Measurements from ENCODE around the gene ADGRL1. TPM values are rescaled to one million over a fixed set of nuclear protein-coding genes. Genes with fewer than 3 reads are reported as not detected.

ADGRL1 gene
- total and polyA plus RNA-seq, 4 donors = 0.14 to 1.6 (median 0.53) TPM

DNA sequence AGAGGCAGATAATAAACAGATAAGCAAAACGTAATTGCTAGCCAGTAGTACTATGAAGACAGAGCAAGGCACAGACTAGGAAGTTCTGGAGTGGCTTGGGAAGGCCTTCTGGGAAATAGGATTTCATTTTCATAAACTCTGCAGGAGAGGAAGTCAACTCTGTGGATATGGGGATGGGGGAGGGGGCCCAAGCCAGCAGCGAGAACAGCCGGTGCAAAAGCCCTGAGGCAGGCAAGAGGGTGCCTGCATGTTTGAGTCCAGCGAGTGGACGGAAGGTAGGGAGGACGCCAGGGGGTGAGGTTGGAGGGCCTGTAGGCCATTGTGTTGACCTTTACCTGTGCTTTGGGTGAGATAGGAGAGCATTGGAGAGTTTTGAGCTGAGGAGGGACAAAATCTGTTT is 60.6 kb downstream of the ADGRL1 start:
- 86% methylated on average over 6 of the region's 6 CpGs for WGBS
- Histone ChIP-seq H3K27ac (ENCODE audit: low read depth in 1 of 2, low read length in 2 of 2) (no peak overlapping the region), H3K36me3 (ENCODE audit: control insufficient read depth in 4 of 4, insufficient read depth in 3 of 4, low read depth in 1 of 4, low read length in 3 of 4) (no peaks in the 10 kb centered on the region), H3K27me3 (ENCODE audit: control insufficient read depth in 4 of 4, insufficient read depth in 4 of 4, low read length in 3 of 4) (no peaks in the 10 kb centered on the region), H3K4me3 (ENCODE audit: low read depth in 1 of 3, low read length in 3 of 3) (no peak overlapping the region), H3K9me3 (ENCODE audit: control insufficient read depth in 4 of 4, low read length in 3 of 4) (no peaks in the 10 kb centered on the region), H3K9ac (ENCODE audit: low read depth in 1 of 2, low read length in 2 of 2) (no peak overlapping the region), H3K4me1 (ENCODE audit: control insufficient read depth in 4 of 4, insufficient read depth in 4 of 4, low read length in 3 of 4) (peaks cover 0 to 2% (median 0%) of the 10 kb centered on the region in 4 donors)
- no peak for DNase-seq (ENCODE audit: low spot score)
- no peak for TF ChIP-seq NR2F2 (IDR thresholded peaks at IDR 0.05)

DNA sequence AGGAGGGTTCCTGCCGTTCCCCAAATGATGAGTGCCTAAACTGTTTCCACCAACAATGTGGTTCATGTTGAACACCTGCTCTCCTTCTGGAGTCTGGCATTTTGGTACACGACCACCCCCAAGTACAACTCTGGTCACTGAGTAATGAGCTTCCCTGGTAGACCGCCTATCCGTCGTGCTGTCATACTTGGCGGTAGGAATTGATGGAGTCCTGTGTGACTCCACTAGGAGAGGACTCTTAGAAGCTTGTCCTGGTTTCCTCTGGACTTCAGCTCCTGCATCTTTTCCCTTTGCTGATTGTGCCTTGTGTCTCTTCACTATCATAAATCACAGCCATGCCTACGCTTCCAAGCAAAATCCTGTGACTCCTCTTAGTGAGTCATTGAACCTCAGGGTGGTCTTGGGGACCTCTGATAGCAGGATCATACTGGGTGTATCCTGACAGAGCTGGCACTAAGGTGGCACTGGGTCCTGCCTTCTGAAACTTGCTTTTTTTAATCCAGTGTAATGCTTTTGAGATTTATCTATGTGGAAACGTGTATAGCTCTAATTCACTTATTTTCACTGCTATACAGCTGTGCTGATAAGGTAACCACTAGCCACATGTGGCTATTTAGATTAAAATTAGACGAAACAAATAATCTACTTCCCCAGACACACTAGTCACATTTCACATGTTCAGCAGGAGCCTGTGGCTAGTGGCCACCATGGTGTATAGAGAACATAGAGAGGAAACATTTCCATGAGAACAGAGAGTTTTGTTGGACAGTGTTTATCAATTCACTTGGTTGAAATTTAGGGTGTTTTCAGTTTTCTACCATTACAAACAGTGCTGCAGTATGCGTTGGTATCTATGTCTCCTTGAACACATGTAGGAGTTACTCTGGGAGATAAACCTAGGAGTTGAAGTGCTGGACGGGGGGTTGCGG is 63.4 kb downstream of the ADGRL1 start:
- Histone ChIP-seq H3K9ac (ENCODE audit: low read depth in 1 of 2, low read length in 2 of 2) (no peak overlapping the region), H3K27ac (ENCODE audit: low read depth in 1 of 2, low read length in 2 of 2) (no peak overlapping the region), H3K4me3 (ENCODE audit: low read depth in 1 of 3, low read length in 3 of 3) (no peak overlapping the region), H3K9me3 (ENCODE audit: control insufficient read depth in 4 of 4, low read length in 3 of 4) (no peaks in the 10 kb centered on the region), H3K4me1 (ENCODE audit: control insufficient read depth in 4 of 4, insufficient read depth in 4 of 4, low read length in 3 of 4) (peaks cover 0 to 4% (median 1%) of the 10 kb centered on the region in 4 donors), H3K27me3 (ENCODE audit: control insufficient read depth in 4 of 4, insufficient read depth in 4 of 4, low read length in 3 of 4) (no peaks in the 10 kb centered on the region), H3K36me3 (ENCODE audit: control insufficient read depth in 4 of 4, insufficient read depth in 3 of 4, low read depth in 1 of 4, low read length in 3 of 4) (no peaks in the 10 kb centered on the region)
- no peak for DNase-seq (ENCODE audit: low spot score)
- WGBS = 92% methylated on average over 12 of the region's 12 CpGs
- TF ChIP-seq SP1 (IDR thresholded peaks at IDR 0.05) (no peak), FOXA2 (IDR thresholded peaks at IDR 0.05) (no peak)

DNA sequence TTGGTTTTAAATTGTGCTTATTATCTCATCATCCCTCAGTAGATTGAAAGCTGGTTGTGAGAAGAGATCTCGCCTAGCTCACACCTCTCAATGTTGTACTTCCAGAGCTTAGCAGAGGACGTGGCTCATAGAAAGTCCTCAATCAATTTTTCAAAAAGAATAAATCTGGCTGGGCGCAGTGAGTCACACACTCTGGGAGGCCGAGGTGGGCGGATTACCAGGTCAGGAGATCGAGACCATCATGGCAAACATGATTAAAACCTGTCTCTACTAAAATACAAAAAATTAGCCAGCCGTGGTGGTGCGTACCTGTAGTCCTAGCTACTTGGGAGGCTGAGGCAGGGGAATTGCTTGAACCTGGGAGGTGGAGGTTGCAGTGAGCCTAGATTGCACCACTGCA is 64.9 kb downstream of the ADGRL1 start:
- no peaks in the 10 kb centered on the region for H3K36me3 ChIP-seq (ENCODE audit: control insufficient read depth in 4 of 4, insufficient read depth in 3 of 4, low read depth in 1 of 4, low read length in 3 of 4)
- TF ChIP-seq YY1 (IDR thresholded peaks at IDR 0.05) (no peak), GABPA (IDR thresholded peaks at IDR 0.05 in 1 of 2, conservative IDR thresholded peaks at IDR 0.05 in 1 of 2) (no peak), TAF1 (conservative IDR thresholded peaks at IDR 0.05) (no peak), EGR1 (IDR thresholded peaks at IDR 0.05; ENCODE audit: low read depth in 2 of 2) (no peak), SP1 (IDR thresholded peaks at IDR 0.05) (no peak)
- TF ChIP-seq, protein P1, sequence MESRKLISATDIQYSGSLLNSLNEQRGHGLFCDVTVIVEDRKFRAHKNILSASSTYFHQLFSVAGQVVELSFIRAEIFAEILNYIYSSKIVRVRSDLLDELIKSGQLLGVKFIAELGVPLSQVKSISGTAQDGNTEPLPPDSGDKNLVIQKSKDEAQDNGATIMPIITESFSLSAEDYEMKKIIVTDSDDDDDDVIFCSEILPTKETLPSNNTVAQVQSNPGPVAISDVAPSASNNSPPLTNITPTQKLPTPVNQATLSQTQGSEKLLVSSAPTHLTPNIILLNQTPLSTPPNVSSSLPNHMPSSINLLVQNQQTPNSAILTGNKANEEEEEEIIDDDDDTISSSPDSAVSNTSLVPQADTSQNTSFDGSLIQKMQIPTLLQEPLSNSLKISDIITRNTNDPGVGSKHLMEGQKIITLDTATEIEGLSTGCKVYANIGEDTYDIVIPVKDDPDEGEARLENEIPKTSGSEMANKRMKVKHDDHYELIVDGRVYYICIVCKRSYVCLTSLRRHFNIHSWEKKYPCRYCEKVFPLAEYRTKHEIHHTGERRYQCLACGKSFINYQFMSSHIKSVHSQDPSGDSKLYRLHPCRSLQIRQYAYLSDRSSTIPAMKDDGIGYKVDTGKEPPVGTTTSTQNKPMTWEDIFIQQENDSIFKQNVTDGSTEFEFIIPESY (IDR thresholded peaks at IDR 0.05) = no peak
- H3K4me3 ChIP-seq (ENCODE audit: low read depth in 1 of 3, low read length in 3 of 3) = no peak overlapping the region
- H3K27me3 ChIP-seq (ENCODE audit: control insufficient read depth in 4 of 4, insufficient read depth in 4 of 4, low read length in 3 of 4) = no peaks in the 10 kb centered on the region
- no peak overlapping the region for H3K27ac ChIP-seq (ENCODE audit: low read depth in 1 of 2, low read length in 2 of 2)
- H3K9ac ChIP-seq (ENCODE audit: low read depth in 1 of 2, low read length in 2 of 2) = no peak overlapping the region
- 96% methylated on average over 8 of the region's 8 CpGs for WGBS
- H3K9me3 ChIP-seq (ENCODE audit: control insufficient read depth in 4 of 4, low read length in 3 of 4) = no peaks in the 10 kb centered on the region
- DNase-seq (ENCODE audit: low spot score) = no peak
- peaks cover 3 to 9% (median 4%) of the 10 kb centered on the region in 4 donors for H3K4me1 ChIP-seq (ENCODE audit: control insufficient read depth in 4 of 4, insufficient read depth in 4 of 4, low read length in 3 of 4)

DNA sequence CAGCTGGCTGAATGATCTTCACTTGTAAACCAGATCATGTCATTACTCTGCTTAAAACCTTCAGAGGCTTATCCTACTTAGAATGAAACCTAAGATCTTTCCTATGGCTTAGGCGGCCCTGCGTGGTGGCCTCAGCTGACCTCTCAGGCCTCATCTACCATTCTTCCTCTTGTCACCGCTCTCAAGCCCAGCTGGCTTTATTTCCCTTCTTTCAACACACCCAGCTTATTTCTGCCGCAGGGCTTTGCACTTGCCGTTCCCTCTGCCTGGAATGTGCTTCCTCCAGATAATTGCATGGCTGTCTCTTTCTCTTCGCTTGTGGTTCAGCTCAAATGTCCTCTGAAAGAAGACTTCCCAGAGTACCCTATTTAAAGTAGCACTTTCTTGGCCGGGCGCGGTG is 66.0 kb downstream of the ADGRL1 start:
- no peaks in the 10 kb centered on the region for H3K9me3 ChIP-seq (ENCODE audit: control insufficient read depth in 4 of 4, low read length in 3 of 4)

More for the DNA sequence above, 66.0 kb downstream of the ADGRL1 start:
- 71% methylated on average over 9 of the region's 9 CpGs for WGBS
- H3K9ac ChIP-seq (ENCODE audit: low read depth in 1 of 2, low read length in 2 of 2) = no peak overlapping the region
- H3K36me3 ChIP-seq (ENCODE audit: control insufficient read depth in 4 of 4, insufficient read depth in 3 of 4, low read depth in 1 of 4, low read length in 3 of 4) = no peaks in the 10 kb centered on the region
- no peak overlapping the region for H3K4me3 ChIP-seq (ENCODE audit: low read depth in 1 of 3, low read length in 3 of 3)
- H3K4me1 ChIP-seq (ENCODE audit: control insufficient read depth in 4 of 4, insufficient read depth in 4 of 4, low read length in 3 of 4) = peaks cover 3 to 14% (median 6%) of the 10 kb centered on the region in 4 donors
- H3K27me3 ChIP-seq (ENCODE audit: control insufficient read depth in 4 of 4, insufficient read depth in 4 of 4, low read length in 3 of 4) = no peaks in the 10 kb centered on the region
- DNase-seq (ENCODE audit: low spot score) = no peak
- peak overlapping the region in 1 of 2 donors; percentile 25 for H3K27ac ChIP-seq (ENCODE audit: low read depth in 1 of 2, low read length in 2 of 2)
- TF ChIP-seq RXRA (IDR thresholded peaks at IDR 0.05) (peak; percentile 15 to 48), YY1 (IDR thresholded peaks at IDR 0.05) (peak; percentile 31), SP1 (IDR thresholded peaks at IDR 0.05) (peak; percentile 21), NR2F2 (IDR thresholded peaks at IDR 0.05) (peak; percentile 27), EGR1 (IDR thresholded peaks at IDR 0.05; ENCODE audit: low read depth in 2 of 2) (no peak), HNF4A (conservative IDR thresholded peaks at IDR 0.05) (no peak)
- TF ChIP-seq, protein P2, sequence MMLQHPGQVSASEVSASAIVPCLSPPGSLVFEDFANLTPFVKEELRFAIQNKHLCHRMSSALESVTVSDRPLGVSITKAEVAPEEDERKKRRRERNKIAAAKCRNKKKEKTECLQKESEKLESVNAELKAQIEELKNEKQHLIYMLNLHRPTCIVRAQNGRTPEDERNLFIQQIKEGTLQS (IDR thresholded peaks at IDR 0.05) = no peak
- TF ChIP-seq, protein P3, sequence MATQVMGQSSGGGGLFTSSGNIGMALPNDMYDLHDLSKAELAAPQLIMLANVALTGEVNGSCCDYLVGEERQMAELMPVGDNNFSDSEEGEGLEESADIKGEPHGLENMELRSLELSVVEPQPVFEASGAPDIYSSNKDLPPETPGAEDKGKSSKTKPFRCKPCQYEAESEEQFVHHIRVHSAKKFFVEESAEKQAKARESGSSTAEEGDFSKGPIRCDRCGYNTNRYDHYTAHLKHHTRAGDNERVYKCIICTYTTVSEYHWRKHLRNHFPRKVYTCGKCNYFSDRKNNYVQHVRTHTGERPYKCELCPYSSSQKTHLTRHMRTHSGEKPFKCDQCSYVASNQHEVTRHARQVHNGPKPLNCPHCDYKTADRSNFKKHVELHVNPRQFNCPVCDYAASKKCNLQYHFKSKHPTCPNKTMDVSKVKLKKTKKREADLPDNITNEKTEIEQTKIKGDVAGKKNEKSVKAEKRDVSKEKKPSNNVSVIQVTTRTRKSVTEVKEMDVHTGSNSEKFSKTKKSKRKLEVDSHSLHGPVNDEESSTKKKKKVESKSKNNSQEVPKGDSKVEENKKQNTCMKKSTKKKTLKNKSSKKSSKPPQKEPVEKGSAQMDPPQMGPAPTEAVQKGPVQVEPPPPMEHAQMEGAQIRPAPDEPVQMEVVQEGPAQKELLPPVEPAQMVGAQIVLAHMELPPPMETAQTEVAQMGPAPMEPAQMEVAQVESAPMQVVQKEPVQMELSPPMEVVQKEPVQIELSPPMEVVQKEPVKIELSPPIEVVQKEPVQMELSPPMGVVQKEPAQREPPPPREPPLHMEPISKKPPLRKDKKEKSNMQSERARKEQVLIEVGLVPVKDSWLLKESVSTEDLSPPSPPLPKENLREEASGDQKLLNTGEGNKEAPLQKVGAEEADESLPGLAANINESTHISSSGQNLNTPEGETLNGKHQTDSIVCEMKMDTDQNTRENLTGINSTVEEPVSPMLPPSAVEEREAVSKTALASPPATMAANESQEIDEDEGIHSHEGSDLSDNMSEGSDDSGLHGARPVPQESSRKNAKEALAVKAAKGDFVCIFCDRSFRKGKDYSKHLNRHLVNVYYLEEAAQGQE (IDR thresholded peaks at IDR 0.05) = no peak
- TF ChIP-seq, protein P1 (IDR thresholded peaks at IDR 0.05) = no peak
- TF ChIP-seq, protein P4, sequence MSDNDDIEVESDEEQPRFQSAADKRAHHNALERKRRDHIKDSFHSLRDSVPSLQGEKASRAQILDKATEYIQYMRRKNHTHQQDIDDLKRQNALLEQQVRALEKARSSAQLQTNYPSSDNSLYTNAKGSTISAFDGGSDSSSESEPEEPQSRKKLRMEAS (IDR thresholded peaks at IDR 0.05) = peak; percentile 13
